AG09319 (cell line): ENCODE measurements around the gene KLC4.
A peak's percentile ranks its signal among the peaks of the same experiment; 100 is the strongest.

ENCODE experiments used
- DNase-seq: peaks from one replicate; pipeline ENCODE4 v3.0.0-alpha.2; 2010; ENCODE audit warnings: low read depth; ENCODE audit errors: extremely low read depth
- CTCF ChIP-seq: IDR thresholded peaks from 2 replicates; pipeline ENCODE4 v1.5.1; 2011; ENCODE audit warnings: low read depth, mild to moderate bottlenecking, inconsistent platforms, low read length, moderate library complexity

KLC4 gene

GRCh38 chr6:43050981-43051380, 8.4 kb upstream of the KLC4 start:
- TF ChIP-seq CTCF = no peak
- DNase-seq = no peak

- no peak for TF ChIP-seq CTCF
- no peak for DNase-seq
Observed at GRCh38 chr6:43052225-43052841, 7.1 kb upstream of the KLC4 start.

GRCh38 chr6:43052842-43053544, 6.4 kb upstream of the KLC4 start:
- TF ChIP-seq CTCF = no peak
- no peak for DNase-seq

- DNase-seq = peak; percentile 79
- no peak for TF ChIP-seq CTCF
Observed at GRCh38 chr6:43053545-43054205, 5.8 kb upstream of the KLC4 start, which contains the start of gene CUL7. Gene CUL7 (minus strand): TSS chr6:43053851. CDS start chr6:43052788, 1,063 bp downstream.

GRCh38 chr6:43054206-43054943, 5.1 kb upstream of the KLC4 start:
- no peak for TF ChIP-seq CTCF
- DNase-seq = no peak

- TF ChIP-seq CTCF = no peak
- no peak for DNase-seq
Observed at GRCh38 chr6:43055966-43056365, 3.5 kb upstream of the KLC4 start.
